Left lung (tissue), 10 donors: ENCODE data around the gene SMTNL1. TPM values are rescaled to one million over a fixed set of nuclear protein-coding genes. Genes with fewer than 3 reads are reported as not detected.

Experiments used
- ATAC-seq: fragments of 200-7000 bp; cut with Tn5 transposase; one replicate; pipeline ENCODE4 v1.9.1; 2020; ENCODE audit warnings: moderate library complexity
- DNase-seq, 4 donors: peaks; one replicate each; pipeline ENCODE4 v3.0.0-alpha.2; 2013 to 2020
- H3K27ac ChIP-seq, 2 donors: fragments of 200-600 bp; sonication (generic) in 1 of 2; one replicate each; pipeline versions ENCODE4 v1.5.0 to v1.8.0; 2020 to 2021
- H3K27me3 ChIP-seq, 2 donors: fragments of 200-600 bp; sonication (generic) in 1 of 2; one replicate each; pipeline versions ENCODE4 v1.5.0 to v1.8.0; 2020 to 2021
- H3K36me3 ChIP-seq, 2 donors: fragments of 200-600 bp; sonication (generic) in 1 of 2; one replicate each; pipeline versions ENCODE4 v1.5.0 to v1.8.0; 2020 to 2021
- H3K4me1 ChIP-seq, 2 donors: fragments of 200-600 bp; one replicate each; pipeline ENCODE4 v1.8.0; 2021
- H3K4me3 ChIP-seq, 2 donors: fragments of 200-600 bp; sonication (generic) in 1 of 2; one replicate each; pipeline versions ENCODE4 v1.5.0 to v1.8.0; 2020 to 2021; ENCODE audit warnings: mild to moderate bottlenecking in 1 of 2
- H3K9me3 ChIP-seq, 2 donors: fragments of 200-600 bp; sonication (generic) in 1 of 2; one replicate each; pipeline versions ENCODE4 v1.5.0 to v1.8.0; 2020 to 2021
- CTCF ChIP-seq, 2 donors: fragments of 200-600 bp; sonication (generic) in 1 of 2; IDR thresholded peaks; one replicate each; pipeline versions ENCODE4 v1.5.0 to v1.8.0; 2021; ENCODE audit warnings: antibody characterized with exemption in 2 of 2
- intact Hi-C, 2 donors: fragments of 100-400 bp; cut with DNase I; formaldehyde crosslinking; loops; one replicate each; pipeline versions ENCODE4 v1.11.2 to v1.14.2; 2022
- polyA plus RNA-seq, 6 donors: library from polyadenylated mRNA; unstranded; fragments of 120-200 nt; gene quantifications; one replicate each; pipeline ENCODE4 v1.2.1, GENCODE V29; 2013; ENCODE audit not compliant: insufficient read length in 6 of 6
- total RNA-seq, 2 donors: library from RNA; stranded (reverse); fragmentation: NEBNext Ultra II Directional; extraction: Animal tissue kit (Norgen Biotek cat#: 25700); gene quantifications; one replicate each; pipeline ENCODE4 v1.2.1, GENCODE V29; 2021
- donor health status: DM: no; HTN: yes; CAD: no.
- donor health status: DM: no; HTN: no; CAD: no.

Gene SMTNL1
- total and polyA plus RNA-seq, 8 donors, result 0.13 to 0.80 (median 0.42) TPM; not detected in 2

- Histone ChIP-seq H3K27ac (no peak overlapping the region), H3K9me3 (no peaks in the 10 kb centered on the region), H3K4me3 (no peak overlapping the region), H3K27me3 (no peaks in the 10 kb centered on the region), H3K36me3 (no peaks in the 10 kb centered on the region), H3K4me1 (peaks cover 0 to 3% of the 10 kb centered on the region in 2 donors)
- no peak for TF ChIP-seq CTCF (IDR thresholded peaks at IDR 0.05)
- ATAC-seq, result no peak
- intact Hi-C loops, result no loop called here
- no peak for DNase-seq
Observed at GRCh38 chr11:57521116-57521515, 16.3 kb upstream of the SMTNL1 start.

- Histone ChIP-seq H3K4me1 (no peaks in the 10 kb centered on the region), H3K9me3 (no peaks in the 10 kb centered on the region), H3K27ac (no peak overlapping the region), H3K4me3 (no peak overlapping the region), H3K27me3 (no peaks in the 10 kb centered on the region), H3K36me3 (peaks cover 0 to 10% of the 10 kb centered on the region in 2 donors)
- no peak for ATAC-seq
- no peak for DNase-seq
- TF ChIP-seq CTCF (IDR thresholded peaks at IDR 0.05), result no peak
- intact Hi-C loops, result no loop called here
Observed at GRCh38 chr11:57523419-57523818, 14.0 kb upstream of the SMTNL1 start.

- Histone ChIP-seq H3K27ac (no peak overlapping the region), H3K27me3 (no peaks in the 10 kb centered on the region), H3K36me3 (peaks cover 0 to 16% of the 10 kb centered on the region in 2 donors), H3K4me1 (peaks cover 10 to 26% of the 10 kb centered on the region in 2 donors), H3K4me3 (no peak overlapping the region), H3K9me3 (no peaks in the 10 kb centered on the region)
- DNase-seq (peak in 3 of 4 donors; percentile 61 to 74 (median 68)), ATAC-seq (peak; percentile 49)
- TF ChIP-seq CTCF (IDR thresholded peaks at IDR 0.05), result peak; percentile 87 to 88
- intact Hi-C loops, result loop anchor here in 1 of 2 donors (5.0 kb wide), 2 partner anchors 35 to 70 kb away; no protein-coding TSS in a partner anchor
Observed at GRCh38 chr11:57527056-57527631, 10.3 kb upstream of the SMTNL1 start.

GRCh38 chr11:57529012-57529411 lies 8.4 kb upstream of the SMTNL1 start:
- Histone ChIP-seq H3K36me3 (peaks cover 0 to 16% of the 10 kb centered on the region in 2 donors), H3K9me3 (no peaks in the 10 kb centered on the region), H3K27ac (no peak overlapping the region), H3K27me3 (no peaks in the 10 kb centered on the region), H3K4me1 (peaks cover 10 to 26% of the 10 kb centered on the region in 2 donors), H3K4me3 (no peak overlapping the region)
- TF ChIP-seq CTCF (IDR thresholded peaks at IDR 0.05), result no peak
- intact Hi-C loops, result loop anchor here in 1 of 2 donors (5.0 kb wide), 2 partner anchors 37 to 72 kb away; no protein-coding TSS in a partner anchor
- ATAC-seq (no peak), DNase-seq (no peak)

- peaks cover 0 to 16% of the 10 kb centered on the region in 2 donors for H3K36me3 ChIP-seq
- TF ChIP-seq CTCF (IDR thresholded peaks at IDR 0.05), result no peak
- ATAC-seq, result peak; percentile 9
- H3K4me3 ChIP-seq, result peak overlapping the region; percentile 68 to 82
- no peaks in the 10 kb centered on the region for H3K27me3 ChIP-seq
- no peak for DNase-seq
- H3K9me3 ChIP-seq, result no peaks in the 10 kb centered on the region
- H3K27ac ChIP-seq, result peak overlapping the region in 1 of 2 donors; percentile 76
- intact Hi-C loops, result no loop called here
- H3K4me1 ChIP-seq, result peaks cover 10 to 26% of the 10 kb centered on the region in 2 donors
Observed at GRCh38 chr11:57530215-57530595, 7.2 kb upstream of the SMTNL1 start.
